H9 (cell line): ENCODE results near the gene NFIX. TPM values are rescaled to one million over a fixed set of nuclear protein-coding genes. Genes with fewer than 3 reads are reported as not detected.

Experiments used
- DNase-seq: peaks from one replicate; pipeline ENCODE4 v3.0.0-alpha.2; 2017
- H2AFZ ChIP-seq: one replicate; pipeline ENCODE4 v1.6.1; 2013; ENCODE audit warnings: mild to moderate bottlenecking, low read length, control low read depth, moderate library complexity
- H2AK5ac ChIP-seq: 2 replicates; pipeline ENCODE4 v1.6.1; 2013; ENCODE audit warnings: low read length, control low read depth, mixed read lengths; ENCODE audit not compliant: insufficient read length
- H2BK120ac ChIP-seq: one replicate; pipeline ENCODE4 v1.6.1; 2013; ENCODE audit warnings: low read depth, mild to moderate bottlenecking, low read length, control low read depth, inconsistent platforms; ENCODE audit not compliant: poor library complexity, severe bottlenecking
- H2BK12ac ChIP-seq: 2 replicates; pipeline ENCODE4 v1.6.1; 2013; ENCODE audit warnings: low read length, control low read depth, mixed read lengths, low read depth; ENCODE audit not compliant: insufficient read length
- H2BK15ac ChIP-seq: 2 replicates; pipeline ENCODE4 v1.6.1; 2013; ENCODE audit warnings: low read depth, low read length, control low read depth
- H2BK20ac ChIP-seq: one replicate; pipeline ENCODE4 v1.6.1; 2013; ENCODE audit warnings: low read depth, mild to moderate bottlenecking, low read length, control low read depth, inconsistent platforms; ENCODE audit not compliant: poor library complexity, severe bottlenecking
- H2BK5ac ChIP-seq: 2 replicates; pipeline ENCODE4 v1.6.1; 2013; ENCODE audit warnings: low read length, control low read depth, mixed read lengths; ENCODE audit not compliant: insufficient read length
- H3K14ac ChIP-seq: 2 replicates; pipeline ENCODE4 v1.6.1; 2013; ENCODE audit warnings: low read length, control low read depth; ENCODE audit not compliant: insufficient read depth
- H3K18ac ChIP-seq: 2 replicates; pipeline ENCODE4 v1.6.1; 2013; ENCODE audit warnings: low read depth, mild to moderate bottlenecking, mixed read lengths, low read length, control low read depth; ENCODE audit not compliant: insufficient read length
- H3K23ac ChIP-seq: 2 replicates; pipeline ENCODE4 v1.6.1; 2013; ENCODE audit warnings: low read length, control low read depth, mixed read lengths, low read depth; ENCODE audit not compliant: insufficient read length
- H3K23me2 ChIP-seq: 2 replicates; pipeline ENCODE4 v1.6.1; 2013; ENCODE audit warnings: low read depth, mild to moderate bottlenecking, mixed read lengths, low read length, control low read depth; ENCODE audit not compliant: insufficient read length, poor library complexity, severe bottlenecking
- H3K27ac ChIP-seq: 2 replicates; pipeline ENCODE4 v1.5.1; 2013; ENCODE audit warnings: low read length, control low read depth, mixed read lengths, low read depth; ENCODE audit not compliant: insufficient read length
- H3K27me3 ChIP-seq: 2 replicates; pipeline ENCODE4 v1.6.1; 2013; ENCODE audit warnings: low read length, control low read depth, inconsistent platforms; ENCODE audit not compliant: insufficient read depth
- H3K4ac ChIP-seq: 2 replicates; pipeline ENCODE4 v1.6.1; 2013; ENCODE audit warnings: low read depth, mild to moderate bottlenecking, control low read depth, inconsistent platforms, low read length, moderate library complexity
- H3K4me1 ChIP-seq: 2 replicates; pipeline ENCODE4 v1.6.1; 2013; ENCODE audit warnings: low read length, control low read depth, inconsistent platforms; ENCODE audit not compliant: insufficient read depth
- H3K4me2 ChIP-seq: 2 replicates; pipeline ENCODE4 v1.6.1; 2013; ENCODE audit warnings: low read length, control low read depth, mixed read lengths; ENCODE audit not compliant: insufficient read length, insufficient read depth
- H3K56ac ChIP-seq: 2 replicates; pipeline ENCODE4 v1.6.1; 2013; ENCODE audit warnings: low read depth, mild to moderate bottlenecking, mixed read lengths, low read length, control low read depth; ENCODE audit not compliant: insufficient read length
- H3K79me1 ChIP-seq: 2 replicates; pipeline ENCODE4 v1.6.1; 2013; ENCODE audit warnings: low read depth, mild to moderate bottlenecking, moderate library complexity, low read length, control low read depth, inconsistent platforms; ENCODE audit not compliant: insufficient read depth, poor library complexity, severe bottlenecking
- H3K79me2 ChIP-seq: 2 replicates; pipeline ENCODE4 v1.6.1; 2013; ENCODE audit warnings: low read length, control low read depth, inconsistent platforms; ENCODE audit not compliant: insufficient read depth
- H3K9ac ChIP-seq: 2 replicates; pipeline ENCODE4 v1.6.1; 2013; ENCODE audit warnings: low read length, control low read depth, mixed read lengths; ENCODE audit not compliant: insufficient read length; ENCODE audit errors: extremely low read depth
- H3K9me3 ChIP-seq: one replicate; pipeline ENCODE4 v1.6.1; 2013; ENCODE audit warnings: low read depth, low read length, inconsistent platforms; ENCODE audit not compliant: control insufficient read depth
- H3T11ph ChIP-seq: one replicate; pipeline ENCODE4 v1.6.1; 2013; ENCODE audit warnings: mild to moderate bottlenecking, low read length, control low read depth, inconsistent platforms
- H4K20me1 ChIP-seq: one replicate; pipeline ENCODE4 v1.6.1; 2013; ENCODE audit not compliant: control insufficient read depth, insufficient read length, insufficient read depth
- H4K5ac ChIP-seq: 2 replicates; pipeline ENCODE4 v1.6.1; 2013; ENCODE audit warnings: low read depth, mild to moderate bottlenecking, mixed read lengths, low read length, control low read depth; ENCODE audit not compliant: insufficient read length
- H4K8ac ChIP-seq: replicated peaks from 2 replicates; pipeline ENCODE4 v1.6.1; 2013; ENCODE audit warnings: low read length, control low read depth, mixed read lengths, low read depth; ENCODE audit not compliant: insufficient read length
- H4K91ac ChIP-seq: 2 replicates; pipeline ENCODE4 v1.6.1; 2013; ENCODE audit warnings: low read depth, mild to moderate bottlenecking, moderate library complexity, mixed read lengths, low read length, control low read depth; ENCODE audit not compliant: insufficient read length
- H3K27ac Mint-ChIP-seq, 3 experiments: 2 replicates in 2 of 3; 3 replicates in 1 of 3; pipeline ENCODE4 v1.8.0; 2020 to 2021; ENCODE audit warnings: mixed read lengths in 3 of 3, mild to moderate bottlenecking in 1 of 3, moderate library complexity in 1 of 3
- H3K27me3 Mint-ChIP-seq: 2 replicates; pipeline ENCODE4 v1.8.0; 2021; ENCODE audit warnings: low read depth, mild to moderate bottlenecking, moderate library complexity, mixed read lengths
- H3K36me3 Mint-ChIP-seq, 3 experiments: 2 replicates in 2 of 3; 3 replicates in 1 of 3; pipeline ENCODE4 v1.8.0; 2020 to 2021; ENCODE audit warnings: low read depth in 3 of 3, mixed read lengths in 3 of 3; ENCODE audit not compliant: insufficient read depth in 1 of 3
- H3K4me1 Mint-ChIP-seq, 2 experiments: 2 replicates each; pipeline ENCODE4 v1.8.0; 2020; ENCODE audit warnings: mixed read lengths in 2 of 2
- H3K4me3 Mint-ChIP-seq, 2 experiments: 2 replicates in 1 of 2; 3 replicates in 1 of 2; pipeline ENCODE4 v1.8.0; 2020 to 2021; ENCODE audit warnings: mild to moderate bottlenecking in 2 of 2, mixed read lengths in 2 of 2, moderate library complexity in 1 of 2
- H3K9me3 Mint-ChIP-seq, 2 experiments: 2 replicates in 1 of 2; 3 replicates in 1 of 2; pipeline ENCODE4 v1.8.0; 2020; ENCODE audit warnings: mild to moderate bottlenecking in 2 of 2, mixed read lengths in 2 of 2, moderate library complexity in 1 of 2
- WGBS: extraction: QIAGEN DNeasy Blood & Tissue Kit; methylation state at CpG from one replicate; pipeline ENCODE4 v1.1.7; 2013; ENCODE audit warnings: missing lambda C conversion rate, low lambda C conversion rate, mixed read lengths; ENCODE audit not compliant: insufficient read length; ENCODE audit errors: extremely low coverage; 5-methylcytosine and 5-hydroxymethylcytosine counted together
- total RNA-seq: library from RNA; stranded (reverse); gene quantifications from 2 replicates; pipeline ENCODE4 v1.2.1, GENCODE V29; 2021
- TF ChIP-seq, protein P1 (sequence below): fragments of 200-600 bp; sonication (generic); conservative IDR thresholded peaks from 3 replicates; pipeline ENCODE4 v1.8.0; 2021; ENCODE audit warnings: antibody characterized with exemption, mild to moderate bottlenecking

NFIX gene
- total RNA-seq, 1 experiment from 2014 or later, result 0.31 TPM

DNA sequence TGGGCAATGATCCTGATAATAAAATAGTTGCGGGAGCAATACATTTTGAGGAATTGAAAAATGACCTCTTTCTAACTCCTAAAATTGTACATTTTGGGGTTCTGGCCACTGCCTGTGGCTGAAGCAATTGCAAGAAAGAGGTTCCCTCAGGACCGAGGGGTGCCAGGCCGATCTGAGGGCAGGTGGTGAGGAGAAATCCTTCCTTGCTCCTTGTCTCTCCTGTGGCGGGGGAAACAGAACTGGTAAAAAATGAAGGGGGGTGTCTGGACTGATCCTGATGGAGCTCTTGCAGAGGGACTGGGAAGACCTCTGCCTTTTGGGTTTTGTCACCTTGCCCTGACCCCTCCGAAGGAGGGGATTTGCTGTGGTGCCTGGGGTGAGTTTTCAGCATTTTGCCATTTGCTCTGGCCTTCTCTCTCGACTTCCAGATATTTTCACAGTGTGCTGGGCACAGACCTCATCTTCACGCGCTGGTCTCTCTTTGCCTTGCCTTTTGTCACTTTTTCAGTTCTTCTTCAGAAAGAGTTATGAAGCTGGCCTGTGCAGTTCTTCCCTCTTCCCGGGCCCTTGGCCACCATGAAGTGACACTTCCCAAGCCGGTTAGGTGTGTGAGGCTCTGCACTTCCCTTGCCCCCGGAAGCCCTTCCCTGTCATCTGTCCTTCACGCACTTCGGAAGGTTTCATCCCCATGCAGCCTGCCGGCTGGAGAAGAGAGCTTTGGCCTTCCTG, 22.2 kb downstream of the NFIX start:
- Histone ChIP-seq H3K4me1 (peaks cover 8% of the 10 kb centered on the region), H3K9me3 (no peaks in the 10 kb centered on the region), H3K4me2 (peak overlapping the region; percentile 18), H3K4ac (no peak overlapping the region), H3K18ac (no peak overlapping the region), H3K27me3 (peaks cover 87% of the 10 kb centered on the region), H4K91ac (no peak overlapping the region), H2BK5ac (no peak overlapping the region), H2BK12ac (no peak overlapping the region), H2AK5ac (no peak overlapping the region), H3K79me2 (no peaks in the 10 kb centered on the region), H3K14ac (no peak overlapping the region), H3K9ac (no peak overlapping the region), H3K56ac (no peak overlapping the region), H3T11ph (no peak overlapping the region), H2AFZ (no peak overlapping the region), H2BK20ac (no peak overlapping the region), H2BK120ac (no peak overlapping the region), H4K20me1 (peaks cover 2% of the 10 kb centered on the region), H3K79me1 (no peaks in the 10 kb centered on the region), H4K8ac (no peak overlapping the region), H3K27ac (no peak overlapping the region), H3K23ac (no peak overlapping the region), H3K23me2 (no peaks in the 10 kb centered on the region), H2BK15ac (no peak overlapping the region), H4K5ac (no peak overlapping the region)
- Mint-ChIP-seq H3K9me3 (peaks cover 4 to 10% of the 10 kb centered on the region in 2 experiments; a peak in 3 of 5 replicates), H3K4me3 (peak overlapping the region in 1 of 2 experiments; percentile 53; a peak in 3 of 5 replicates), H3K36me3 (no peaks in the 10 kb centered on the region), H3K27ac (no peak overlapping the region), H3K27me3 (peaks cover 100% of the 10 kb centered on the region), H3K4me1 (peaks cover 48 to 87% of the 10 kb centered on the region in 2 experiments)
- TF ChIP-seq, protein P1, sequence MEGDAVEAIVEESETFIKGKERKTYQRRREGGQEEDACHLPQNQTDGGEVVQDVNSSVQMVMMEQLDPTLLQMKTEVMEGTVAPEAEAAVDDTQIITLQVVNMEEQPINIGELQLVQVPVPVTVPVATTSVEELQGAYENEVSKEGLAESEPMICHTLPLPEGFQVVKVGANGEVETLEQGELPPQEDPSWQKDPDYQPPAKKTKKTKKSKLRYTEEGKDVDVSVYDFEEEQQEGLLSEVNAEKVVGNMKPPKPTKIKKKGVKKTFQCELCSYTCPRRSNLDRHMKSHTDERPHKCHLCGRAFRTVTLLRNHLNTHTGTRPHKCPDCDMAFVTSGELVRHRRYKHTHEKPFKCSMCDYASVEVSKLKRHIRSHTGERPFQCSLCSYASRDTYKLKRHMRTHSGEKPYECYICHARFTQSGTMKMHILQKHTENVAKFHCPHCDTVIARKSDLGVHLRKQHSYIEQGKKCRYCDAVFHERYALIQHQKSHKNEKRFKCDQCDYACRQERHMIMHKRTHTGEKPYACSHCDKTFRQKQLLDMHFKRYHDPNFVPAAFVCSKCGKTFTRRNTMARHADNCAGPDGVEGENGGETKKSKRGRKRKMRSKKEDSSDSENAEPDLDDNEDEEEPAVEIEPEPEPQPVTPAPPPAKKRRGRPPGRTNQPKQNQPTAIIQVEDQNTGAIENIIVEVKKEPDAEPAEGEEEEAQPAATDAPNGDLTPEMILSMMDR, result no peak
- WGBS, result no CpG with 5 or more reads among the region's 14 CpGs
- peak; percentile 54 for DNase-seq
